SH-SY5Y (cell line): ENCODE measurements around the gene MYBPH.

Experiments
- GATA2 ChIP-seq: IDR thresholded peaks from 2 replicates; pipeline ENCODE4 v1.6.1; 2011; ENCODE audit warnings: mild to moderate bottlenecking, low read depth, low read length
- GATA3 ChIP-seq: IDR thresholded peaks from 2 replicates; pipeline ENCODE4 v1.6.1; 2011; ENCODE audit warnings: low read depth, mild to moderate bottlenecking, low read length, moderate library complexity

DNA sequence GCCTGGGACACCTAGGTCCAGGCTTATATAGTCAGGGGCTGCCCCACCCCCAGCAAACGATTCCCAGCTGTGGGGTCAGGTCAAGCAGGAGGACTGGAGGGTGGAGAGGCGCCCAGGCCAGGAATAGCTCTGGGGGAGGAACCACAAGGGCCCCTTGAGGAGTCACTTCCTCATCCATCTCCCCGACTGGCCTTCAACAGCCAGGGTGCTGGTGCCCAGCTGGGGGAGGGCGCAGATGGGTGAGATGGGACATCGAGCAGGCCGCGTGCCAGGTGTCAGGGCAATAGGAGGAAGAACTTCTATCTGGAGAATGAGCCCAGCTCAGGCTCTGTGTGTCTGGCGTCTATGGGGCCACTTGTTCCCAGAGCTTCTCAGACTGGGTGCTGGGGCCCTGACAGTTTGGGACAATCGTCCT is 208 bp upstream of the MYBPH start:
- TF ChIP-seq GATA2, result no peak
- TF ChIP-seq GATA3, result no peak
